Activated CD8-positive, alpha-beta memory T cell treated with anti-CD3 and anti-CD28 coated beads for 36 hours (primary cell): ENCODE measurements around the gene RPSA. TPM values are rescaled to one million over a fixed set of nuclear protein-coding genes. Genes with fewer than 3 reads are reported as not detected.
"Not testable (repeated sequence)": the region's sequence is repeated elsewhere in the genome, so short reads cannot be mapped to it uniquely, and the experiment has no call there.

ENCODE experiments used
- CTCF ChIA-PET: fragments of 350-600 bp; sonication (Branson Sonifier 250); formaldehyde crosslinking; loops from one replicate; lab custom pipeline; 2021; ENCODE audit warnings: antibody characterized with exemption; lab: Charles Lee
- POLR2A ChIA-PET: fragments of 350-600 bp; sonication (Branson Sonifier 250); formaldehyde crosslinking; loops from one replicate; lab custom pipeline; 2021; ENCODE audit warnings: antibody characterized with exemption; lab: Charles Lee
- total RNA-seq, 2 experiments: library from RNA; stranded (reverse); gene quantifications; one replicate each; pipeline ENCODE4 v1.2.3, GENCODE V29; 2021

RPSA gene
- 1,000 to 10,000 TPM; 2,408 to 2,422 TPM for total RNA-seq

GRCh38 chr3:39406368-39407258 lies at the start of gene RPSA:
Gene RPSA (plus strand): TSS chr3:39406720. CDS start chr3:39407654, 934 bp downstream.
- POLR2A ChIA-PET, result interaction anchor here (0.5 to 3.4 kb wide), 8 partner anchors 8 to 1782 kb away, joined by 3 to 39 read pairs (median 3); partner anchors contain the start of genes GORASP1, TTC21A and ZNF619

GRCh38 chr3:39358333-39358732 lies 48.2 kb upstream of the RPSA start:
- ChIA-PET CTCF (interaction anchor here (1.7 kb wide), 1 partner anchor 66 kb away, joined by 3 read pairs; no protein-coding TSS in a partner anchor), POLR2A (no interaction called here)

More at GRCh38 chr3:39406368-39407258, at the start of gene RPSA:
- CTCF ChIA-PET, result interaction anchor here (1.0 kb wide), 1 partner anchor 8 kb away, joined by 3 read pairs; no protein-coding TSS in a partner anchor

GRCh38 chr3:39361252-39361927 lies 45.1 kb upstream of the RPSA start:
- POLR2A ChIA-PET, result no interaction called here

GRCh38 chr3:39362192-39362591 lies 44.3 kb upstream of the RPSA start:
- CTCF ChIA-PET, result interaction anchor here (1.2 kb wide), 2 partner anchors 15 to 235 kb away, joined by 3 read pairs; no protein-coding TSS in a partner anchor
- POLR2A ChIA-PET, result no interaction called here

More at GRCh38 chr3:39361252-39361927, 45.1 kb upstream of the RPSA start:
- CTCF ChIA-PET, result interaction anchor here (1.2 kb wide), 2 partner anchors 16 to 234 kb away, joined by 3 read pairs; no protein-coding TSS in a partner anchor

GRCh38 chr3:39362812-39363211 lies 43.7 kb upstream of the RPSA start:
- ChIA-PET CTCF (no interaction called here), POLR2A (no interaction called here)

- POLR2A ChIA-PET, CTCF ChIA-PET: not testable (repeated sequence)
Observed at GRCh38 chr3:39370450-39370849, 36.1 kb upstream of the RPSA start.

- ChIA-PET POLR2A (interaction anchor here (0.6 kb wide), 1 partner anchor 32 kb away, joined by 4 read pairs; no protein-coding TSS in a partner anchor), CTCF (interaction anchor here (0.6 to 1.2 kb wide), 2 partner anchors 77 to 81 kb away, joined by 3 read pairs; no protein-coding TSS in a partner anchor)
Observed at GRCh38 chr3:39372833-39373232, 33.7 kb upstream of the RPSA start.

GRCh38 chr3:39376959-39377634 lies 29.4 kb upstream of the RPSA start:
- ChIA-PET CTCF (interaction anchor here (0.9 to 2.8 kb wide), 5 partner anchors 15 to 90 kb away, joined by 3 to 22 read pairs (median 6); no protein-coding TSS in a partner anchor), POLR2A (no interaction called here)

GRCh38 chr3:39378088-39378487 lies 28.4 kb upstream of the RPSA start:
- CTCF ChIA-PET, result interaction anchor here (0.9 to 2.8 kb wide), 8 partner anchors 9 to 91 kb away, joined by 3 to 22 read pairs (median 3); no protein-coding TSS in a partner anchor
- POLR2A ChIA-PET, result no interaction called here

- POLR2A ChIA-PET, result no interaction called here
- CTCF ChIA-PET, result interaction anchor here (0.7 to 2.8 kb wide), 4 partner anchors 83 to 335 kb away, joined by 3 to 22 read pairs (median 9); no protein-coding TSS in a partner anchor
Observed at GRCh38 chr3:39378957-39379777, 27.4 kb upstream of the RPSA start.

GRCh38 chr3:39379778-39380155 lies 26.8 kb upstream of the RPSA start:
- CTCF ChIA-PET, result interaction anchor here (0.7 to 2.8 kb wide), 2 partner anchors 88 to 335 kb away, joined by 3 to 22 read pairs; no protein-coding TSS in a partner anchor

GRCh38 chr3:39381432-39381831 lies 25.1 kb upstream of the RPSA start:
- ChIA-PET POLR2A (no interaction called here), CTCF (no interaction called here)

More at GRCh38 chr3:39379778-39380155, 26.8 kb upstream of the RPSA start:
- POLR2A ChIA-PET, result no interaction called here

GRCh38 chr3:39383045-39383880 lies 23.3 kb upstream of the RPSA start, which contains the start of gene SLC25A38:
Gene SLC25A38 (plus strand): TSS chr3:39383370. CDS start chr3:39383725, 355 bp downstream.
- ChIA-PET CTCF (interaction anchor here (1.2 kb wide), 1 partner anchor 25 kb away, joined by 4 read pairs; no protein-coding TSS in a partner anchor), POLR2A (interaction anchor here (4.5 kb wide), 1 partner anchor 24 kb away, joined by 39 read pairs; the partner anchor contains the start of gene RPSA)

GRCh38 chr3:39383881-39384664 lies 22.4 kb upstream of the RPSA start:
- POLR2A ChIA-PET, result interaction anchor here (4.5 kb wide), 1 partner anchor 23 kb away, joined by 39 read pairs; the partner anchor contains the start of gene RPSA
- CTCF ChIA-PET, result interaction anchor here (1.0 to 1.2 kb wide), 3 partner anchors 17 to 241 kb away, joined by 3 to 4 read pairs (median 4); no protein-coding TSS in a partner anchor

GRCh38 chr3:39384665-39385000 lies 21.9 kb upstream of the RPSA start:
- CTCF ChIA-PET, result interaction anchor here (1.0 to 1.2 kb wide), 3 partner anchors 17 to 241 kb away, joined by 3 to 4 read pairs (median 4); no protein-coding TSS in a partner anchor
- POLR2A ChIA-PET, result interaction anchor here (4.5 kb wide), 1 partner anchor 23 kb away, joined by 39 read pairs; the partner anchor contains the start of gene RPSA
